ENCODE data around the gene SCYGR5.

DNA sequence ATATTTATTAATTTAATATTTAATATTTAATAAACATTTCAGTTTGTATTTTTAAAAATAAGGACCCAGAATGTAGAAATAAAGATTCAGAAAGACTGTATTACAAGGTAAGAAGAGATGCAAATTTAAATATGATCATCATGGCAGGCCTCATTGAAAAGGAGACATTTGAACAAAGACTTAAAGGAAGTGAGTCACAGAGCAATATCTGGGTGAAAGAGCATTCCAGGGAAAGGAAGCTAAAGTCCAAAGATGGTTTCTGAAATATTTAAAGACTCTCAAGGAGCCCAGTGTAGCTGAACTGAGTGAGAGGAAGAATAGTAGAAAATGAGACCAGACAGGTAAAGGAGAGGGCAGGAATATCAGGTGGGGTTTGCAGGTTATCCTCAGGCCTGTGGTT, 43.4 kb upstream of the SCYGR5 start:
- TF ChIP-seq, protein P1, sequence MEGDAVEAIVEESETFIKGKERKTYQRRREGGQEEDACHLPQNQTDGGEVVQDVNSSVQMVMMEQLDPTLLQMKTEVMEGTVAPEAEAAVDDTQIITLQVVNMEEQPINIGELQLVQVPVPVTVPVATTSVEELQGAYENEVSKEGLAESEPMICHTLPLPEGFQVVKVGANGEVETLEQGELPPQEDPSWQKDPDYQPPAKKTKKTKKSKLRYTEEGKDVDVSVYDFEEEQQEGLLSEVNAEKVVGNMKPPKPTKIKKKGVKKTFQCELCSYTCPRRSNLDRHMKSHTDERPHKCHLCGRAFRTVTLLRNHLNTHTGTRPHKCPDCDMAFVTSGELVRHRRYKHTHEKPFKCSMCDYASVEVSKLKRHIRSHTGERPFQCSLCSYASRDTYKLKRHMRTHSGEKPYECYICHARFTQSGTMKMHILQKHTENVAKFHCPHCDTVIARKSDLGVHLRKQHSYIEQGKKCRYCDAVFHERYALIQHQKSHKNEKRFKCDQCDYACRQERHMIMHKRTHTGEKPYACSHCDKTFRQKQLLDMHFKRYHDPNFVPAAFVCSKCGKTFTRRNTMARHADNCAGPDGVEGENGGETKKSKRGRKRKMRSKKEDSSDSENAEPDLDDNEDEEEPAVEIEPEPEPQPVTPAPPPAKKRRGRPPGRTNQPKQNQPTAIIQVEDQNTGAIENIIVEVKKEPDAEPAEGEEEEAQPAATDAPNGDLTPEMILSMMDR (conservative IDR thresholded peaks at IDR 0.05 in 1 of 2, IDR thresholded peaks at IDR 0.05 in 1 of 2; ENCODE audit: low read depth in 1 of 2, low read length in 2 of 2), result no peak
- TF ChIP-seq EZH2 (IDR thresholded peaks at IDR 0.05; ENCODE audit: low read length, missing control alignments), result no peak

Measured in fibroblast of lung (primary cell).